Peyer's patch (tissue), 4 donors: ENCODE results near the gene IRF2. TPM values are rescaled to one million over a fixed set of nuclear protein-coding genes. Genes with fewer than 3 reads are reported as not detected.

Source experiments
- DNase-seq, 3 donors: peaks; one replicate each; pipeline ENCODE4 v3.0.0-alpha.2; 2017 to 2019
- H3K27ac ChIP-seq, 4 donors: fragments of 200-600 bp; sonication (generic); one replicate each; pipeline ENCODE4 v1.5.1; 2016 to 2019
- H3K27me3 ChIP-seq, 2 donors: fragments of 200-600 bp; sonication (generic); one replicate each; pipeline ENCODE4 v1.5.1; 2019
- H3K36me3 ChIP-seq, 3 donors: fragments of 200-600 bp; sonication (generic); one replicate each; pipeline ENCODE4 v1.5.1; 2016 to 2019
- H3K4me1 ChIP-seq, 4 donors: fragments of 200-600 bp; sonication (generic); one replicate each; pipeline ENCODE4 v1.5.1; 2016 to 2019
- H3K4me3 ChIP-seq, 4 donors: fragments of 200-600 bp; sonication (generic); 1 replicate in 3 of 4; 2 replicates in 1 of 4; pipeline ENCODE4 v1.5.1; 2016 to 2019; ENCODE audit warnings: mild to moderate bottlenecking in 1 of 4
- H3K9me3 ChIP-seq, 4 donors: fragments of 200-600 bp; sonication (generic); one replicate each; pipeline ENCODE4 v1.5.1; 2016 to 2019; ENCODE audit warnings: mild to moderate bottlenecking in 1 of 4
- CTCF ChIP-seq, 6 experiments: fragments of 450-650 bp in 4 of 6; fragments of 200-600 bp in 2 of 6; sonication (generic) in 1 of 6; IDR thresholded peaks; one replicate each; pipeline ENCODE4 v1.5.1; 2017 to 2019; ENCODE audit warnings: antibody characterized with exemption in 6 of 6, mild to moderate bottlenecking in 3 of 6, moderate library complexity in 1 of 6
- POLR2A ChIP-seq, 2 donors: fragments of 450-650 bp; IDR thresholded peaks; one replicate each; pipeline ENCODE4 v1.5.1; 2017; ENCODE audit warnings: antibody characterized with exemption in 2 of 2, mild to moderate bottlenecking in 2 of 2, moderate library complexity in 2 of 2
- total RNA-seq, 4 donors: library from RNA; depleted of rRNA; stranded (reverse); fragments of >200 nt; gene quantifications; one replicate each; pipeline ENCODE4 v1.1.0, GENCODE V29; 2016

IRF2 gene
- total RNA-seq, 4 donors from 2014 or later = 28.0 to 42.8 (median 39.2) TPM

DNA sequence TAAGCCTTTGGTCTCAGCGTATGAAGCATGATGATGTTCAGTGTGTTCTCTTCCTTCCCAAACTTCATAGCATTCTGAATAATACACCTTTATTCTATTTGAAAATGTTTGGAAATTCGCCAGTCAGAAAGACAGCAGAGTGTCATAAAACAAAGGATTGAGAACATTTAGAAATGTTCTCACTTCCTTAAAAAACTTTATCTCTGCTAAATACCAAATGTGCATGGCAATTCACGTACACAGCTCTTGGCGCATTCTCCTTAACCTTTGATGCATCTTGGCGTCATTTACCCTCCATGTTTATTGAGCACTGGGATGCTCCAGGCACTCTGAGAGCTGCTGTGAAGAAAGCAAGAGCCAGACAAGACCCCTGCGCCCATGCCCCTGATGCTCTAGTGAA is 7.2 kb upstream of the IRF2 start:
- no peaks in the 10 kb centered on the region for H3K36me3 ChIP-seq
- no peaks in the 10 kb centered on the region for H3K27me3 ChIP-seq
- DNase-seq = no peak
- no peaks in the 10 kb centered on the region for H3K9me3 ChIP-seq
- peaks cover 0 to 12% (median 4%) of the 10 kb centered on the region in 4 donors for H3K4me1 ChIP-seq
- no peak for TF ChIP-seq CTCF (IDR thresholded peaks at IDR 0.05)
- no peak for TF ChIP-seq POLR2A (IDR thresholded peaks at IDR 0.05)
- H3K27ac ChIP-seq = no peak overlapping the region
- no peak overlapping the region for H3K4me3 ChIP-seq

DNA sequence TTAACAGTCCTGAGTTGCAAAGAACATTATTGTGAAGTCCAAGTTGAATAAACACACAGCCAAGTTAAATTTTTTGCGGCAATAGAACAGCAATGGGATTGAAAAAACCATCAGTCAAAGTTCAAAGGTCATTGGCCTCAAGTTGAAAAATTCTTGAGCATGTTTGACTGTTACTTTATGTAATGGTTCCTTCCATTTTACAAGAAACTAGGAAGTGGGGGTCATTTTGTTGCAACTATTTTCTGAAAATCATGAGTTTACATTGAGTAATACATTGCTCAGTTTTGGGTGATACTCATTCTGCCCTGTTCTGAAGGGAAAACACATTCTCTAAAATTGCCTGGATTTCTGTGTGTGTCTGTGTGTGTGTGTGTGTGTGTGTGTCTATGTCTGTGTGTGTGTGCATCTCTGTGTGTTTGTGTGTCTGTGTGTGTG is 5.2 kb upstream of the IRF2 start:
- Histone ChIP-seq H3K27ac (no peak overlapping the region), H3K36me3 (no peaks in the 10 kb centered on the region), H3K4me1 (peaks cover 0 to 21% (median 9%) of the 10 kb centered on the region in 4 donors), H3K4me3 (no peak overlapping the region), H3K9me3 (no peaks in the 10 kb centered on the region), H3K27me3 (no peaks in the 10 kb centered on the region)
- TF ChIP-seq CTCF (IDR thresholded peaks at IDR 0.05) (no peak), POLR2A (IDR thresholded peaks at IDR 0.05) (no peak)
- DNase-seq = no peak

DNA sequence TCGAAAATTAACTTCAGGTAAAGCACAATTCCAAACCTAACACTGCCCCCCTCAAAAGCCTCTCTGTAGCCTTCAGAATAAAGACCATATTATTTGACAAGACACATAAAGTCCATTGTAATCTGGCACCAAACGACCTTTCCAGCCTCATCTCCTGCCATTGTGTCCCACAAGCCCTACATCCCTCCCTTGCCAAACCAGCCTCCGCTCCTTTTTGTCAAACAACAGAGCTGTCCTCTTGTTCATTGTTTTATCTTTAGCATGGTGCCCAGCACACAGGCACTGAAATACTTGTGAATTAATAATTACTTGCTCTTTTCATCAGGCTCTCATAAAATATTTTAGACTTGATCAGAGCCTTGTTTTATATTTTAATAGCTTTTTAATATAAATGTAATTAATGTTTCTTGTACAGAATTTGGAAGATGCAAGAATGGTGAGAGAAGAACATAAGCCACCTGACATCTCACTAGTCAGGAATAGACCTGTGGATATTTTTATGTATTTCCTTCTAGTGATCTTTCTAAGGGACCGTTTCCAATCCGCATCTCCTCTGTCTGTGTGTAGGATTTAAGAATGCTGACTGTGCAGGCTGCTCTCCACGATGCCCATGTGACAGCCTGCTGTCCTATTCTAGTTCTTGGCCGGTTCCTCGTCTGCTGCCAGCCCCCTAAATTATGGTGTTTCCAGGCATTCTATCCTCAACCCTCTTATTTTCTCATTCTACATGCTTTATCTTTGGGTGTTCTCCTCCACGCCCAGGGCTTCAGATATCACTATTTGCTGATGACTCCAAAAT is 3.0 kb upstream of the IRF2 start:
- TF ChIP-seq CTCF (IDR thresholded peaks at IDR 0.05) (no peak), POLR2A (IDR thresholded peaks at IDR 0.05) (no peak)
- Histone ChIP-seq H3K36me3 (no peaks in the 10 kb centered on the region), H3K27ac (peak overlapping the region in 2 of 4 donors; percentile 26 to 99), H3K9me3 (no peaks in the 10 kb centered on the region), H3K4me3 (no peak overlapping the region), H3K27me3 (no peaks in the 10 kb centered on the region), H3K4me1 (peaks cover 0 to 21% (median 9%) of the 10 kb centered on the region in 4 donors)
- no peak for DNase-seq

DNA sequence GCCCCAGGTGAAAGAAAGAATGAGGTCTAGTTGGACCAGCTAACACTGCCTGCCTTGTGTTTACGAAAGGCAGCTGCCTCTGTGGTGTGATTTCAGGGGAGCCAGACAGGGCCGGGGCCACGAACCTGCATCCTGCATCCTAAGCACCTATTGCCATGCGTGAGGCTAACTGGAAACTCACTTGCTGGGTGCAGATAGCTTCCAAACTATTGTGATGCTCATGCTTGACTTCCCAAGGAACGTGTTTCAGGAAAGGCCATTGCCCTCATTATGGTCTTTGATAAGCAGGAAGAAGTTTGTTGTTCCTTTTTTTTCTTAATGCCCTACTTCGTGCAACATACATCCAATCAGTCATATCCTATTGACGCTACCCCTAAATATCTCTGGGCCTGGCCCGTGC is 2.3 kb upstream of the IRF2 start:
- H3K27me3 ChIP-seq = no peaks in the 10 kb centered on the region
- H3K36me3 ChIP-seq = no peaks in the 10 kb centered on the region
- peaks cover 0 to 28% (median 9%) of the 10 kb centered on the region in 4 donors for H3K4me1 ChIP-seq
- H3K27ac ChIP-seq = peak overlapping the region in 3 of 4 donors; percentile 26 to 99 (median 99)
- peak in 1 of 3 donors; percentile 57 for DNase-seq
- no peak for TF ChIP-seq POLR2A (IDR thresholded peaks at IDR 0.05)
- TF ChIP-seq CTCF (IDR thresholded peaks at IDR 0.05) = no peak
- H3K9me3 ChIP-seq = no peaks in the 10 kb centered on the region
- H3K4me3 ChIP-seq = no peak overlapping the region

GRCh38 chr4:184475498-184475897 is 1.1 kb upstream of the IRF2 start:
- Histone ChIP-seq H3K9me3 (no peaks in the 10 kb centered on the region), H3K27me3 (no peaks in the 10 kb centered on the region), H3K27ac (peak overlapping the region; percentile 95 to 100 (median 99)), H3K4me3 (peak overlapping the region; percentile 69 to 96 (median 81)), H3K4me1 (peaks cover 0 to 40% (median 9%) of the 10 kb centered on the region in 4 donors), H3K36me3 (no peaks in the 10 kb centered on the region)
- TF ChIP-seq POLR2A (IDR thresholded peaks at IDR 0.05) (no peak), CTCF (IDR thresholded peaks at IDR 0.05) (no peak)
- DNase-seq = no peak
